CD14-positive monocyte (primary cell): ENCODE data around the gene MRTFB. TPM values are rescaled to one million over a fixed set of nuclear protein-coding genes. Genes with fewer than 3 reads are reported as not detected.

ENCODE experiments used
- DNase-seq, 3 donors: peaks; one replicate each; pipeline ENCODE4 v3.0.0-alpha.2; 2011 to 2022
- H2AFZ ChIP-seq: 2 replicates; pipeline ENCODE4 v1.6.0; 2012; ENCODE audit warnings: mild to moderate bottlenecking, low read depth, low read length, inconsistent platforms; ENCODE audit not compliant: insufficient read depth, poor library complexity, severe bottlenecking
- H3K27ac ChIP-seq, 2 donors: 1 replicate in 1 of 2; 2 replicates in 1 of 2; pipeline ENCODE4 v1.5.1; 2012 to 2013; ENCODE audit warnings: low read length in 2 of 2, control low read depth in 1 of 2, inconsistent platforms in 1 of 2, low read depth in 1 of 2, mild to moderate bottlenecking in 1 of 2
- H3K27me3 ChIP-seq, 2 donors: one replicate each; pipeline versions ENCODE4 v1.6.0 to v1.6.1; 2011 to 2013; ENCODE audit warnings: low read length in 2 of 2; ENCODE audit not compliant: control insufficient read depth in 2 of 2, insufficient read depth in 2 of 2
- H3K36me3 ChIP-seq, 2 donors: replicated peaks in 1 of 2; 1 replicate in 1 of 2; 2 replicates in 1 of 2; pipeline versions ENCODE4 v1.5.1 to v1.6.1; 2012 to 2013; ENCODE audit warnings: low read length in 2 of 2, control low read depth in 1 of 2, inconsistent platforms in 1 of 2, mild to moderate bottlenecking in 1 of 2; ENCODE audit not compliant: insufficient read depth in 2 of 2, control insufficient read depth in 1 of 2
- H3K4me1 ChIP-seq, 2 donors: 1 replicate in 1 of 2; 2 replicates in 1 of 2; pipeline versions ENCODE4 v1.5.1 to v1.6.1; 2012 to 2013; ENCODE audit warnings: low read length in 2 of 2, control low read depth in 1 of 2, inconsistent platforms in 1 of 2, mild to moderate bottlenecking in 1 of 2, moderate library complexity in 1 of 2; ENCODE audit not compliant: insufficient read depth in 2 of 2, control insufficient read depth in 1 of 2
- H3K4me2 ChIP-seq: replicated peaks from 2 replicates; pipeline ENCODE3; 2012; ENCODE audit warnings: low read length, moderate library complexity, mild to moderate bottlenecking; ENCODE audit not compliant: poor library complexity, severe bottlenecking; ENCODE audit errors: extremely low read depth
- H3K4me3 ChIP-seq, 3 experiments: fragments of 200-600 bp in 1 of 3; sonication (generic) in 1 of 3; replicated peaks in 1 of 3; 1 replicate in 2 of 3; 2 replicates in 1 of 3; pipeline ENCODE4 v1.5.1; 2011 to 2013; ENCODE audit warnings: low read length in 3 of 3, mild to moderate bottlenecking in 3 of 3, control low read depth in 2 of 3, low read depth in 2 of 3, inconsistent platforms in 1 of 3, moderate library complexity in 1 of 3
- H3K79me2 ChIP-seq: 2 replicates; pipeline ENCODE4 v1.6.0; 2012; ENCODE audit warnings: mild to moderate bottlenecking, control low read depth, inconsistent platforms, low read length, moderate library complexity; ENCODE audit not compliant: insufficient read depth
- H3K9ac ChIP-seq: 2 replicates; pipeline ENCODE4 v1.6.0; 2017; ENCODE audit warnings: low read length, mild to moderate bottlenecking; ENCODE audit not compliant: insufficient read depth, poor library complexity, severe bottlenecking
- H3K9me3 ChIP-seq, 2 donors: replicated peaks in 1 of 2; 1 replicate in 1 of 2; 2 replicates in 1 of 2; pipeline versions ENCODE4 v1.5.1 to v1.6.1; 2012 to 2013; ENCODE audit warnings: low read length in 2 of 2, control low read depth in 1 of 2; ENCODE audit not compliant: control insufficient read depth in 1 of 2, insufficient read depth in 1 of 2
- H4K20me1 ChIP-seq: 2 replicates; pipeline ENCODE4 v1.6.0; 2012; ENCODE audit warnings: mild to moderate bottlenecking, low read length, control low read depth, moderate library complexity; ENCODE audit not compliant: insufficient read depth
- H3K27ac Mint-ChIP-seq, 7 donors: one replicate each; pipeline ENCODE4 v1.8.0; 2020; ENCODE audit warnings: mild to moderate bottlenecking in 7 of 7, mixed read lengths in 7 of 7, moderate library complexity in 6 of 7, inconsistent platforms in 2 of 7
- H3K27me3 Mint-ChIP-seq, 3 donors: one replicate each; pipeline ENCODE4 v1.8.0; 2021 to 2022; ENCODE audit warnings: low read depth in 3 of 3, mild to moderate bottlenecking in 3 of 3, mixed read lengths in 3 of 3, moderate library complexity in 3 of 3, inconsistent platforms in 1 of 3
- H3K36me3 Mint-ChIP-seq, 2 donors: one replicate each; pipeline ENCODE4 v1.8.0; 2020; ENCODE audit warnings: mixed read lengths in 2 of 2, inconsistent platforms in 1 of 2, mild to moderate bottlenecking in 1 of 2
- H3K4me1 Mint-ChIP-seq: one replicate; pipeline ENCODE4 v1.8.0; 2020; ENCODE audit warnings: mild to moderate bottlenecking, mixed read lengths
- H3K4me3 Mint-ChIP-seq, 2 donors: one replicate each; pipeline ENCODE4 v1.8.0; 2020; ENCODE audit warnings: mild to moderate bottlenecking in 2 of 2, mixed read lengths in 2 of 2, moderate library complexity in 1 of 2
- H3K9me3 Mint-ChIP-seq, 7 donors: one replicate each; pipeline ENCODE4 v1.8.0; 2020 to 2022; ENCODE audit warnings: mixed read lengths in 7 of 7, mild to moderate bottlenecking in 6 of 7, moderate library complexity in 6 of 7, inconsistent platforms in 2 of 7
- CTCF ChIP-seq: fragments of 200-600 bp; IDR thresholded peaks from one replicate; pipeline ENCODE4 v1.8.0; 2022; ENCODE audit warnings: antibody characterized with exemption, mild to moderate bottlenecking
- WGBS: methylation state at CpG from one replicate; pipeline ENCODE4 v1.1.5; 2013; ENCODE audit warnings: missing lambda C conversion rate; ENCODE audit not compliant: insufficient coverage; 5-methylcytosine and 5-hydroxymethylcytosine counted together
- intact Hi-C, 2 donors: fragments of 100-400 bp; cut with micrococcal nuclease; formaldehyde crosslinking; loops; one replicate each; pipeline versions ENCODE4 v1.15.0 to v1.15.1; 2023
- polyA plus RNA-seq, 3 donors: library from polyadenylated mRNA; depleted of rRNA in 1 of 3; unstranded in 2 of 3; stranded (reverse) in 1 of 3; fragments of 300-500 nt in 2 of 3; fragments of >200 nt in 1 of 3; fragmentation: Illumina TruSeq in 2 of 3; gene quantifications; 1 replicate in 2 of 3; 2 replicates in 1 of 3; pipeline ENCODE4 v1.2.3, GENCODE V29; 2012 to 2021

Gene MRTFB
- polyA plus RNA-seq, 3 donors: 0.69 to 1.4 (median 0.87) TPM

- 86% methylated on average over 1 of the region's 1 CpG for WGBS
- Histone ChIP-seq H3K79me2 (no peaks in the 10 kb centered on the region), H3K27me3 (peaks cover 15 to 48% of the 10 kb centered on the region in 2 donors), H3K4me3 (no peak overlapping the region), H3K36me3 (no peaks in the 10 kb centered on the region), H3K9me3 (no peaks in the 10 kb centered on the region), H3K4me1 (peaks cover 3 to 5% of the 10 kb centered on the region in 2 donors), H3K27ac (no peak overlapping the region), H4K20me1 (no peaks in the 10 kb centered on the region), H3K4me2 (no peak overlapping the region), H3K9ac (no peak overlapping the region), H2AFZ (no peak overlapping the region)
- Mint-ChIP-seq H3K36me3 (peaks cover 0 to under 1% of the 10 kb centered on the region in 2 donors), H3K27me3 (peaks cover 41 to 65% (median 59%) of the 10 kb centered on the region in 3 donors), H3K4me1 (peaks cover 16% of the 10 kb centered on the region), H3K4me3 (no peak overlapping the region), H3K9me3 (peaks cover 0 to 6% (median 1%) of the 10 kb centered on the region in 7 donors), H3K27ac (no peak overlapping the region)
- no peak for DNase-seq
- intact Hi-C loops: no loop called here
- no peak for TF ChIP-seq CTCF
Observed at GRCh38 chr16:14308368-14308723, 237.2 kb downstream of the MRTFB start.

- Mint-ChIP-seq H3K4me1 (peaks cover 13% of the 10 kb centered on the region), H3K36me3 (no peaks in the 10 kb centered on the region), H3K27ac (peak overlapping the region in 1 of 7 donors; percentile 33), H3K9me3 (peaks cover 0 to 1% (median 0%) of the 10 kb centered on the region in 7 donors), H3K4me3 (peak overlapping the region in 1 of 2 donors; percentile 56), H3K27me3 (peaks cover 32 to 58% (median 50%) of the 10 kb centered on the region in 3 donors)
- Histone ChIP-seq H3K27ac (no peak overlapping the region), H3K9me3 (no peaks in the 10 kb centered on the region), H3K4me2 (no peak overlapping the region), H2AFZ (peak overlapping the region; percentile 2), H3K79me2 (no peaks in the 10 kb centered on the region), H3K4me1 (peaks cover 0 to 3% of the 10 kb centered on the region in 2 donors), H3K27me3 (peaks cover 6 to 39% of the 10 kb centered on the region in 2 donors), H4K20me1 (no peaks in the 10 kb centered on the region), H3K4me3 (no peak overlapping the region), H3K36me3 (no peaks in the 10 kb centered on the region), H3K9ac (no peak overlapping the region)
- intact Hi-C loops: no loop called here
- TF ChIP-seq CTCF: no peak
- 33% methylated on average over 16 of the region's 26 CpGs for WGBS
- DNase-seq: no peak
Observed at GRCh38 chr16:14309001-14309886, 238.1 kb downstream of the MRTFB start.
